Measurements from ENCODE around the gene TUBGCP3.

DNA sequence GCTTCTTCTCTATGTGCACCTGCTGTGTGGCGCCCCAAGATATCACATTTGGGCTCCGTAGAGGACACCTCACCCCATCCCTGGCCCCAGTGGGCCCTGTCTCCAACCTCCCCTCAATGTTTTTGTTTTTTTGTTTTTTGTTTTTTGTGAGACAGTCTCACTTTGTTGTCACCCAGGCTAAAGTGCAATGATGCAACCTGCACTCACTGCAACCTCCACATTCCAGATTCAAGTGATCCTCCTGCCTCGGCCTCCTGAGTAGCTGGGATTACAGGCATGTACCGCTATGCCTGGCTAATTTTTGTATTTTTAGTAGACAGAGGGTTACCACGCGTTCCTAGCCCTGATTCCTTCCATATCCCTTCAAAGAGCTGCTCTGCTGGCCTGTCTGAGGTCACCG lies 26.9 kb upstream of the TUBGCP3 start:
- TF ChIP-seq, protein P1, sequence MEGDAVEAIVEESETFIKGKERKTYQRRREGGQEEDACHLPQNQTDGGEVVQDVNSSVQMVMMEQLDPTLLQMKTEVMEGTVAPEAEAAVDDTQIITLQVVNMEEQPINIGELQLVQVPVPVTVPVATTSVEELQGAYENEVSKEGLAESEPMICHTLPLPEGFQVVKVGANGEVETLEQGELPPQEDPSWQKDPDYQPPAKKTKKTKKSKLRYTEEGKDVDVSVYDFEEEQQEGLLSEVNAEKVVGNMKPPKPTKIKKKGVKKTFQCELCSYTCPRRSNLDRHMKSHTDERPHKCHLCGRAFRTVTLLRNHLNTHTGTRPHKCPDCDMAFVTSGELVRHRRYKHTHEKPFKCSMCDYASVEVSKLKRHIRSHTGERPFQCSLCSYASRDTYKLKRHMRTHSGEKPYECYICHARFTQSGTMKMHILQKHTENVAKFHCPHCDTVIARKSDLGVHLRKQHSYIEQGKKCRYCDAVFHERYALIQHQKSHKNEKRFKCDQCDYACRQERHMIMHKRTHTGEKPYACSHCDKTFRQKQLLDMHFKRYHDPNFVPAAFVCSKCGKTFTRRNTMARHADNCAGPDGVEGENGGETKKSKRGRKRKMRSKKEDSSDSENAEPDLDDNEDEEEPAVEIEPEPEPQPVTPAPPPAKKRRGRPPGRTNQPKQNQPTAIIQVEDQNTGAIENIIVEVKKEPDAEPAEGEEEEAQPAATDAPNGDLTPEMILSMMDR (IDR thresholded peaks at IDR 0.05), result no peak
- no peak for TF ChIP-seq EZH2 (IDR thresholded peaks at IDR 0.05; ENCODE audit: borderline replicate concordance, insufficient read depth, low read depth, low read length, poor library complexity, severe bottlenecking)

Data from B cell (primary cell).